NCI-H460 (cell line): Measurements from ENCODE around the gene THRA. TPM values are rescaled to one million over a fixed set of nuclear protein-coding genes. Genes with fewer than 3 reads are reported as not detected.
"Not testable (repeated sequence)": the region's sequence is repeated elsewhere in the genome, so short reads cannot be mapped to it uniquely, and the experiment has no call there.

Source experiments
- DNase-seq: peaks from one replicate; pipeline ENCODE4 v3.0.0-alpha.2; 2016; ENCODE audit warnings: low read depth; ENCODE audit errors: extremely low read depth
- small RNA-seq, 2 experiments: library from RNA; depleted of rRNA; stranded (forward); fragments of <200 nt; gene quantifications; one replicate each; pipeline ENCODE3, GENCODE V24; 2014
- total RNA-seq: library from RNA; depleted of rRNA; stranded (reverse); fragments of >200 nt; shearing (Covaris generic); gene quantifications from 2 replicates; pipeline ENCODE4 v1.2.3, GENCODE V29; 2014; rRNA removed

THRA gene
- total RNA-seq, 1 experiment from 2014 or later: 6.2 TPM

DNA sequence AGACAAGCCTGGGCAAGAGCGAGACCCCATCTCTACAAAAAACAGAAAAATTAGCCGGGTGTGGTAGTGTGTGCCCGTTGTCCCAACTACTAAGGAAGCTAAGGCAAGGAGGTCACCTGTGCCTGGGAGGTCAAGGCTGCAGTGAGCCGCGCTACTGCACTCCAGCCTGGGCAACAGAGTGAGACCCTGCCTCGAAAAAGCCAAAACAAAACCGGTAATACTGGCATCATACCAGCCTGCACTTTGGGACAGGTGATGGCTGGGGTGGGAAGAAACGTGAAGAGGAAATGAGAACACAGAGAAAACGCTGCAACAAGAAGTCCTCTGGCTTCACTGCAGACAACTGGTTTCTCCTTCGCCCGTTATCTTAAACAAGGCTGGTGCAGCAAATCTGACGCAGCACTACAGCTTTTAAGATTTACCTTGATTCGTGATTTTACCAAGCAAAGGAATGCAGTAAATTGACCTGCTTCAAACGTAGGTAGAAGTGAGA is 76.8 kb downstream of the THRA start:
- no peak for DNase-seq

DNA sequence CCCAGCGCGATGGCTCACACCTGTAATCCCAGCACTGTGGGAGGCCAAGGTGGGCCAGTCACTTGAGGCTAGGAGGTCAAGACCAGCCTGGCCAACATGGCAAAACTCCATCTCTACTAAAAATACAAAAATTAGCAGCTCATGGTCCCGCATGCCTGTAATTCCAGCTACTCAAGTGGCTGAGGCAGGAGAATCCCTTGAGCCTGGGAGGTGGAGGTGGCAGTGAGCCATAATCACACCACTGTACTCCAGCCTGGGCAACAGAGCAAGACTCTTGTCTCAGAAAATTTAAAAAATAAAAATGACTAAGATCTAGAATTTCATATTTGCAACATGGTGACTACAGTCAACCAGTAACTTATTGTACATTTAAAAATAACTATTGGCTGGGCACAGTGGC is 80.4 kb downstream of the THRA start:
- not testable (repeated sequence) for DNase-seq

Small RNA genes within 50 kb of the gene (small RNA-seq; reads per million reads assigned to genes)
- 484 to 564 reads per million in 2 experiments for gene SNORD124

Other genes starting within 250 kb of the THRA start
- gene IKZF3, start 198.7 kb upstream of the THRA start, total RNA-seq: not detected in 2 replicates
- gene ZPBP2, start 194.8 kb upstream of the THRA start, total RNA-seq: not detected in 2 replicates
- gene GSDMB, start 144.3 kb upstream of the THRA start, total RNA-seq: 0.66 and 2.7 TPM in 2 replicates
- gene ORMDL3, start 135.4 kb upstream of the THRA start, total RNA-seq: 13.1 and 14.9 TPM in 2 replicates
- not detected in 2 replicates for gene LRRC3C, start 135.2 kb upstream of the THRA start, total RNA-seq
- not detected in 2 replicates for gene GSDMA, start 100.0 kb upstream of the THRA start, total RNA-seq
- gene PSMD3, start 82.2 kb upstream of the THRA start, total RNA-seq: 139 and 148 TPM in 2 replicates
- gene CSF3, start 47.5 kb upstream of the THRA start, total RNA-seq: 0.14 TPM in 1 of 2 replicates, not detected in the other
- gene MED24, start 8.6 kb upstream of the THRA start, total RNA-seq: 36.1 and 39.8 TPM in 2 replicates
- 4.2 and 4.7 TPM in 2 replicates for gene NR1D1, start 37.6 kb downstream of the THRA start, total RNA-seq
- 68.0 and 74.2 TPM in 2 replicates for gene MSL1, start 59.0 kb downstream of the THRA start, total RNA-seq
- 56.8 and 59.6 TPM in 2 replicates for gene CASC3, start 77.6 kb downstream of the THRA start, total RNA-seq
- 2.8 and 2.9 TPM in 2 replicates for gene RAPGEFL1, start 114.5 kb downstream of the THRA start, total RNA-seq
- gene WIPF2, start 156.3 kb downstream of the THRA start, total RNA-seq: 12.7 and 14.2 TPM in 2 replicates
- 17.3 and 17.6 TPM in 2 replicates for gene CDC6, start 224.9 kb downstream of the THRA start, total RNA-seq
- 10.6 and 12.1 TPM in 2 replicates for gene RARA, start 246.2 kb downstream of the THRA start, total RNA-seq